ENCODE data around the gene ASB7. TPM values are rescaled to one million over a fixed set of nuclear protein-coding genes. Genes with fewer than 3 reads are reported as not detected.
A peak's percentile ranks its signal among the peaks of the same experiment; 100 is the strongest.
"Not testable (repeated sequence)": the region's sequence is repeated elsewhere in the genome, so short reads cannot be mapped to it uniquely, and the experiment has no call there.

Gene ASB7
- total RNA-seq, 2 experiments from 2014 or later: 18.5 to 19.2 TPM

DNA sequence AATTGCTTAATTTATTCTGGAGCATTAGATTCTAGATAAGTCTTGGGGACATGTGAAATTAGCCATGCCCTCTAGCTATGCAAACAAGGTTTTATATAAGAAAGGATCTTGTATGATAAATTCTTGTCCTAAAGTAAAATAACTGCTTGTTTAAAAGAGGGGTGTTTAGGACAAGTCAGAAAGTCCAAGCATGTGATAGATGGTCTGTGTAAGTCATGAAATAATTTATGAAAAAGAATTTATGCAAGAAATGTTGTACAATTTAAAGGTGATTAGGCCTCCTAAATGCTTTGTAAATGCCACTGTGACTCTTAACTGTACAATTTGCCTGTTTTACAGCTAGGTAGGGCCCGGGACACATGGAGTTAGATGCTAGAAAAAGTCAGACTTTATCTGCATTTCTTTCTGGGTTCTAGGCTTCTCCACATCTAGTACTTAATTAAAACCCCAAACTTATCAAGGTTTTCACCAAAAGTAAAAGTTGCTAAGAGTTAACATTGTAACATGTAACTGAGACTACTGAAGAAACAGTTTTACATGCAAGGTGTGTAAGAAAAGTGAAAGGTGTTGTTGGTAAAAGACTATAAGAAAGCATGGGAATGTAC lies 13.6 kb upstream of the ASB7 start:
- peaks cover 85% of the 10 kb centered on the region for H3K36me3 Mint-ChIP-seq
- no peak overlapping the region for H3K4me3 Mint-ChIP-seq
- H3K4me1 Mint-ChIP-seq: peaks cover 53% of the 10 kb centered on the region
- H3K27ac Mint-ChIP-seq: no peak overlapping the region
- peaks cover 16% of the 10 kb centered on the region for H3K9me3 Mint-ChIP-seq
- no peaks in the 10 kb centered on the region for H3K27me3 Mint-ChIP-seq
- DNase-seq: no peak

DNA sequence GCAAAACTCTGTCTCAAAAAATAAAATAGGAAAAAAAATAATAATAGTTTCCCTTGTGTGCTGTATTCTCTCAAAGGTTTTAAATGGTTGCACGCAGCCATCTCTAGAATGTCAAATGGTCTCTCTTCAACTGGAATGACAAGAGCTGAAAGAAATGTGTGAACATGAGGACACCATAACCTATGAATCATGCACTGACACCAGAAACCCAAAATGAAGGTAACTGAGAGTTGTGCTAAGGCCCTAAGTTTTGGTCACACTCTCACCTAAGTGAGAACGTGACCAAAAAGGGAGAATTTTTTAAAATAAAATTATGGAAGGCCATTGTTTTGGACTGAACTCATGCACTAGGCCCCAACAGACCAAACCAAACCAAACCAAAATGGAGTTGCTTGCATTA lies 11.2 kb upstream of the ASB7 start:
- Mint-ChIP-seq H3K4me1 (peaks cover 57% of the 10 kb centered on the region), H3K36me3 (peaks cover 83% of the 10 kb centered on the region), H3K9me3 (peaks cover 16% of the 10 kb centered on the region), H3K27ac (peak overlapping the region; percentile 71)
- not testable (repeated sequence) for H3K4me3 Mint-ChIP-seq, H3K27me3 Mint-ChIP-seq, DNase-seq

DNA sequence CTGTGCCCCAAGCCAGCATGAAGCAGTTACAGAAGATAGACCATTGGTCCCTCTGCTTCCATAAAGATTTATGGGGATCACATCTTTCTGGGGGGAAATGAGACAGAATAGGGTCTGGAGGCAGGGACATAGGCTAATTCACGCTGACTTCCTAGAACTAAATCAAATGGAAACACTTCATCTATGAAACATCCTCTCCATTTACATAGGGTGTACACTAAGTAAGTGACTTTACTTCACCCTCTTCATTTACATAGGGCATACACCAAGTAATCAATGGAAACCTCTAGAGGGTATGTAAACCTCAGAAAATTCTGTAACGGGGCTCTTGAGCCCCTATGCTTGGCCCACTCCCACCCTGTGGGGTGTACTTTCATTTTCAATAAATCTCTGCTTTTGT lies 10.6 kb upstream of the ASB7 start:
- Mint-ChIP-seq H3K27ac (peak overlapping the region; percentile 71), H3K4me1 (peaks cover 60% of the 10 kb centered on the region), H3K27me3 (no peaks in the 10 kb centered on the region), H3K4me3 (no peak overlapping the region), H3K36me3 (peaks cover 79% of the 10 kb centered on the region), H3K9me3 (peaks cover 16% of the 10 kb centered on the region)
- DNase-seq: no peak

GRCh38 chr15:100592898-100593297 lies 9.5 kb upstream of the ASB7 start:
- peaks cover 65% of the 10 kb centered on the region for H3K4me1 Mint-ChIP-seq
- H3K36me3 Mint-ChIP-seq: peaks cover 76% of the 10 kb centered on the region

GRCh38 chr15:100593431-100593830 lies 9.0 kb upstream of the ASB7 start:
- Mint-ChIP-seq H3K4me1 (peaks cover 69% of the 10 kb centered on the region), H3K4me3 (no peak overlapping the region), H3K27ac (peak overlapping the region; percentile 75), H3K27me3 (no peaks in the 10 kb centered on the region), H3K36me3 (peaks cover 73% of the 10 kb centered on the region), H3K9me3 (peaks cover 9% of the 10 kb centered on the region)
- DNase-seq: no peak

More at GRCh38 chr15:100592898-100593297, 9.5 kb upstream of the ASB7 start:
- peak overlapping the region; percentile 84 for H3K27ac Mint-ChIP-seq
- no peaks in the 10 kb centered on the region for H3K27me3 Mint-ChIP-seq
- peaks cover 13% of the 10 kb centered on the region for H3K9me3 Mint-ChIP-seq
- DNase-seq: no peak
- peak overlapping the region; percentile 37 for H3K4me3 Mint-ChIP-seq

GRCh38 chr15:100595964-100596363 lies 6.4 kb upstream of the ASB7 start:
- DNase-seq: no peak
- Mint-ChIP-seq H3K27ac (no peak overlapping the region), H3K4me3 (peak overlapping the region; percentile 75), H3K27me3 (no peaks in the 10 kb centered on the region), H3K4me1 (peaks cover 75% of the 10 kb centered on the region), H3K9me3 (peaks cover 5% of the 10 kb centered on the region), H3K36me3 (peaks cover 54% of the 10 kb centered on the region)

GRCh38 chr15:100596792-100597191 lies 5.6 kb upstream of the ASB7 start:
- H3K4me1 Mint-ChIP-seq: peaks cover 67% of the 10 kb centered on the region
- peaks cover under 1% of the 10 kb centered on the region for H3K9me3 Mint-ChIP-seq
- peak; percentile 92 for DNase-seq
- H3K27me3 Mint-ChIP-seq: no peaks in the 10 kb centered on the region
- peaks cover 46% of the 10 kb centered on the region for H3K36me3 Mint-ChIP-seq
- no peak overlapping the region for H3K27ac Mint-ChIP-seq
- peak overlapping the region; percentile 75 for H3K4me3 Mint-ChIP-seq

- Mint-ChIP-seq H3K27ac (no peak overlapping the region), H3K27me3 (no peaks in the 10 kb centered on the region), H3K36me3 (peaks cover 35% of the 10 kb centered on the region), H3K4me3 (peak overlapping the region; percentile 75), H3K4me1 (peaks cover 58% of the 10 kb centered on the region), H3K9me3 (no peaks in the 10 kb centered on the region)
- DNase-seq: no peak
Measured at GRCh38 chr15:100597862-100598261, 4.5 kb upstream of the ASB7 start.

DNA sequence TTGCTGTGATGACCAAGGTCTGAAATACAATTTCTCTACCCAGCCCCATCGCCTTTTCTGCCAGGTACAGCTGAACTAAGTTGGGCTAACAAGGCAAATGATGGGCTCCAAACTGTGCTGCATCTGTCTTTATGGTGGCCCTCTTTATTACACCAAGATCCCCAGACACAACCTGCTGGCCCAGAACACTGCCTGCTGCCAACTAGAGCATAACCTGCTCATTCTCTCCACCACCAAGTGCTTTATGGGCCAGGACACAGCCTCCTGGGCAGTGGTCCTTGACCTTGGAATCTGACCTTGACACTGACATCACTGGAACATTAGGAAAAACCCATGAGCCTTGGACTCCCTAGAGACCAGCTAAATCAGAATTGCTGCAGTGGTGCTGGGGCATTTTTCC lies 3.7 kb upstream of the ASB7 start:
- Mint-ChIP-seq H3K27ac (no peak overlapping the region), H3K27me3 (no peaks in the 10 kb centered on the region), H3K36me3 (peaks cover 29% of the 10 kb centered on the region), H3K4me3 (peak overlapping the region; percentile 52), H3K4me1 (peaks cover 54% of the 10 kb centered on the region), H3K9me3 (no peaks in the 10 kb centered on the region)
- DNase-seq: no peak

DNA sequence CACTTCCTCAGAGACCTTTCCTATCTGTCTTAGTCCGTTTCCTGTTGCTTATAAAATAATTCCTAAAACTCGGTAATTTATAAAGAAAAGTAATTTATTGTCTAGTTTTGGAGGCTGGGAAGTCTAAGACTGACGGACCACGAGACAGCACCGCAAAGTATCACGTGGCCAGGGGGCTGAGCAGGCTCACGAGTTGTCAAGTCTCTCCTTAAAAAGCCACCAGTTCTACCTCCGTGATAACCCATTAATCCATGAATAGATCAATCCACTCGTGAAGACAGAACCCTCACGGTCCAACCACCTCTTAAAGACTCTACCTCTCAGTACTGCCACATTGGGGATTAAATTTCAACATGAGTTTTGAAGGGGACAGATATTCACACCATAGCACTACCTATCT lies 1.2 kb upstream of the ASB7 start:
- Mint-ChIP-seq H3K36me3 (peaks cover 19% of the 10 kb centered on the region), H3K9me3 (no peaks in the 10 kb centered on the region), H3K27me3 (no peaks in the 10 kb centered on the region), H3K4me3 (no peak overlapping the region), H3K4me1 (peaks cover 57% of the 10 kb centered on the region), H3K27ac (no peak overlapping the region)
- DNase-seq: peak; percentile 60

DNA sequence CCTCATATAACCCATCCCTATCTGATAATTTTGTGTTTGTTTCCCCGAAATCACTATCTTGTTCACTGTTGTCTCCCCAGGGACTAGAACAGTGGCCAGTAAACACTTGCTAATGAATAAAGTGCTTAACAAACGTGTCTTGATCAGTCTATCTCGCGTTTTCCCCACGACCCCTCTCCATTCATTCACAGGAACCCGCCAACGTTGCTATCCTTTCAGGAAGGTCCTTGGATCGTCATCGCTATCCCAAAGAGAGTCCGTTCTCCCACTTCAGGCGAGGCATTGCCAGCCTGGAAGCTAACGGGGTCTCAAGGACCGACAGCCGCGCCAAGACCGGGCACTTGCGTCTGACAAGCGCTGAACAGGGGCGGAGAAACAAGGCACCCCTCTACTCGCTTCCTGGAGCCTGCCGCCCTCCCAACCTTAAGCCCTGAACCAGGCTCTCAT lies 749 bp upstream of the ASB7 start:
- no peak for DNase-seq
- no peaks in the 10 kb centered on the region for H3K9me3 Mint-ChIP-seq
- no peak overlapping the region for H3K4me3 Mint-ChIP-seq
- H3K36me3 Mint-ChIP-seq: peaks cover 20% of the 10 kb centered on the region
- no peak overlapping the region for H3K27ac Mint-ChIP-seq
- H3K4me1 Mint-ChIP-seq: peaks cover 57% of the 10 kb centered on the region
- no peaks in the 10 kb centered on the region for H3K27me3 Mint-ChIP-seq

- Mint-ChIP-seq H3K4me3 (no peak overlapping the region), H3K36me3 (peaks cover 16% of the 10 kb centered on the region), H3K27me3 (no peaks in the 10 kb centered on the region), H3K9me3 (no peaks in the 10 kb centered on the region), H3K4me1 (peaks cover 53% of the 10 kb centered on the region), H3K27ac (no peak overlapping the region)
- peak; percentile 50 for DNase-seq
Measured at GRCh38 chr15:100602823-100603393, 519 bp downstream of the ASB7 start.

GRCh38 chr15:100612539-100612938 lies 10.2 kb downstream of the ASB7 start:
- no peak overlapping the region for H3K27ac Mint-ChIP-seq
- no peak for DNase-seq
- H3K36me3 Mint-ChIP-seq: peaks cover 8% of the 10 kb centered on the region
- H3K4me3 Mint-ChIP-seq: no peak overlapping the region
- H3K9me3 Mint-ChIP-seq: no peaks in the 10 kb centered on the region
- peaks cover 24% of the 10 kb centered on the region for H3K4me1 Mint-ChIP-seq
- H3K27me3 Mint-ChIP-seq: no peaks in the 10 kb centered on the region

DNA sequence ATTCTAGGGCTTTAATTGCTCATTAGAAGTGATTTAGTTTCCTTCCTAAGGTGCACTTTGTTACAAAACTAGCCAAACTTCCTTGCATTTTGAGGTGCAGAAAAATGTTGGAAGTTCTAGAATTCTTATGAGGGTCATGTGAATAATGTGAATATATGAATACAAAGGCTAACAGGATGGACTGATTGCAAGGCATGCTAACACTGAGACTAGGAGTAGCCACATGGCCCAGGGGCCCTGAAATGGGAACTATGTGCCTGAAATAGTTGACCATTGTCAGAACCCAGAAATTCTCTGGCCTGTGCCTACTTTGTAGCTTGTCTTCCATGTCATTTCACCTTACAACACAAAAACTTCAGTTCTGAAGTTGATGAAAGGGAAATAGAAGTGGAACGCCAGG lies 10.8 kb downstream of the ASB7 start:
- no peak overlapping the region for H3K27ac Mint-ChIP-seq
- no peaks in the 10 kb centered on the region for H3K27me3 Mint-ChIP-seq
- H3K4me3 Mint-ChIP-seq: no peak overlapping the region
- peaks cover 9% of the 10 kb centered on the region for H3K36me3 Mint-ChIP-seq
- no peak for DNase-seq
- no peaks in the 10 kb centered on the region for H3K9me3 Mint-ChIP-seq
- peaks cover 22% of the 10 kb centered on the region for H3K4me1 Mint-ChIP-seq

GRCh38 chr15:100614336-100614735 lies 11.9 kb downstream of the ASB7 start:
- no peak overlapping the region for H3K4me3 Mint-ChIP-seq

GRCh38 chr15:100614918-100615317 lies 12.5 kb downstream of the ASB7 start:
- Mint-ChIP-seq H3K27me3 (no peaks in the 10 kb centered on the region), H3K4me3 (no peak overlapping the region), H3K36me3 (peaks cover 16% of the 10 kb centered on the region), H3K27ac (no peak overlapping the region), H3K4me1 (peaks cover 19% of the 10 kb centered on the region), H3K9me3 (no peaks in the 10 kb centered on the region)
- no peak for DNase-seq

More at GRCh38 chr15:100614336-100614735, 11.9 kb downstream of the ASB7 start:
- Mint-ChIP-seq H3K27ac (no peak overlapping the region), H3K27me3 (no peaks in the 10 kb centered on the region), H3K36me3 (peaks cover 16% of the 10 kb centered on the region), H3K4me1 (peaks cover 20% of the 10 kb centered on the region), H3K9me3 (no peaks in the 10 kb centered on the region)
- DNase-seq: no peak
